NCI-H1694 (cell line): Measurements from ENCODE around the gene ANLN.
"Not testable (repeated sequence)": the region's sequence is repeated elsewhere in the genome, so short reads cannot be mapped to it uniquely, and the experiment has no call there.

Experiments
- DNase-seq: peaks from one replicate; lab custom pipeline; 2025; lab: John Stamatoyannopoulos, UW

The ANLN gene

DNA sequence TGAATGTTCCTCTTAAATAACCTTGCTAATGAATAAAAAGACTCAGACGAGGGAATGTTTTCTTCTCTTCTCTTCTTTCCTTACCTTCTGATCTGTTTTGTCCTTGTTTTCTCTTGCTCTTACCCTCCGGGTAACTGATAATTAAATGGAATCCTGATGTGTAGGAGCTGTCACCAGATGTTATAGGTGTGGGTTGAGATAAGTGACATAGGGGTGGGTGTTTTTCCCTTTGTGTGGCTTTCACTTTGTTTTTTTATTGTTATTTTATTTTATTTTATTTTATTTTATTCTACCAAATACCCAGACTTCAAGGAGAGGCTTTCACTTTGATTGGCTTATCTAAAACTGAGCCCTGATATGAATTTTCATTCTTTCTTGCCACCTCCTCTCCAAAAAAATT, 25.5 kb downstream of the ANLN start:
- no peak for DNase-seq

DNA sequence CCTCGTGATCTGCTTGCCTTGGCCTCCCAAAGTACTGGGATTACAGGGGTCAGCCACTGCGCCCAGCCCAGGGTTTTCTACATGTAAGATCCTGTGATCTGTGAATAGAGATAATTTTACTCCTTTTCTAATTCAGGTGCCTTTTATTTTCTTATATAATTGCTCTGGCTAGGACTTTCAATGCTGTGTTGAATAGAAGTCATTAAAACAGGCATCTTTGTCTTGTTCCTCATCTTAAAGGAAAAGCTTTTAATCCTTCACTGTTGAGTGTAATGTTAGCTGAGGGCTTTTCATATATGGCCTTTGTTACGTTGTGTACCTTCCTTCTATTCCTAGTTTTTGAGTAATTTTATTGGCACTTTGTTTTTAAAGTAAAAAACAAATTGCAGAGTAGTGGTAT, 26.6 kb downstream of the ANLN start:
- no peak for DNase-seq

DNA sequence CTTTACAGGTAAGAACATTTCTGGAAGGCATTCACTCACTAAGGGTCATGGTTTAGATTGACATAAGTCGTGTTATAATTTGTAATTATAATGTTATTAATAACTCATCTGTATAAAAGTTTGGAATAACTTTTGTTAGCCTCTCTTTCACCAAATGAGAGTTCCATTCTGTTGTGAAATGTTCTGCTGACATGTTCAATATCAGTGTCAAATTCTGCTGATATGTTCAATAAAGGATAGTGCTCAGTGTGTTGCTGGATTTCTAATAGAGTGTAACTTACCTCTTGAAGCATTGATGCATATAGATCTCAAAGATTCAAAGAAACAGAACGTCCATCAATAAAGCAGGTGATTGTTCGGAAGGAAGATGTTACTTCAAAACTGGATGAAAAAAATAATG, 30.6 kb downstream of the ANLN start:
- DNase-seq, result no peak

DNA sequence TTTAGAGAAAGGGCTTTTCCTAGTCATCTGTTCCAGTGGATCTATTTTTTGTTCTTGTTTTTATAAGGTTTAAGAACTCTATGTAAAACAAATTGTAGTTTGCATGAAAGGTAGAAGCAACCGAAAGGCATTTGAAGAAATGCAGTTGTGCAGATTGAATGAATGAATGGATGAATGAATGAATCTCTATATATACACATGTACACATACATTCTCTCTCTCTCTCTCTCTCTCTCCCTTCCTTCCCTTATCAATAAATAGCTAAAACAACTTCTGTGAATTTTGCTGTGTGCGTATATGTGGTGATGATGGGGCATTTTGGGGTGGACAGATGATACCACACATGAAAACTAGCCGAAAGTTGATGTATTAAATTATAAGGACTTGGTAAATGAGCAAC, 32.4 kb downstream of the ANLN start:
- no peak for DNase-seq

DNA sequence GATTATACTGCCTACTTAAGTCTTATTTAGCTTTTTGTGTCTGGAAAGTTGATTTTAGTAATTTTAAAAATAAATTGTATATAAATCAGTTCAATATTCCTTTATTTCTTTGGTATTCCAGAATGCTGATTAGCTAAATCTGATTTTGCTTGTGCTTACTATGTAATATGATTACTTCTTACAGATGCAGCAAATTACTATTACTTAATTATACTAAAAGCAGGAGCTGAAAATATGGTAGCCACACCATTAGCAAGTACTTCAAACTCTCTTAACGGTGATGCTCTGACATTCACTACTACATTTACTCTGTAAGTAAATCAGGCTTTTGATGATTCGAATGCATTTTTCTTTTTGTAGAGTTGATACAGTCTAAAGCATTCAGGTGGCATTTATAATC, 34.0 kb downstream of the ANLN start:
- no peak for DNase-seq

DNA sequence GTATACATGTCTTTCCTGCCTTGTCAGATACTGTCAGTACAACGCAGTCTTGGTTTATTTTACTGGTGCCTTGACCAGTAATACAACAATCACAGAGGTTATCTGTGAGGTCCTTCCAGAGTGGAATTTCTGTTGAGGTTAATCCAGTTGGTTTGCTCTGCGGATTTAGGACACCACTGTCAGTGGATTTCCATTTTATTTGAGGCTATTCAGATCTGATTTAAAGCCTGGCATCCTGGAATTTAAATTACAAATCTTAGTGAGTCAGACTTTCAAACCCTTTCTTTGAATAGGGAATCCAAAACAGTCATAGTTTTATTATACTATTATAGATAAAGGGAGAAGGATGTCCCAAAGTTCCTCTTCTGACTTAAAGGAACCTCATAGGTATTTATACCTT, 40.5 kb downstream of the ANLN start:
- no peak for DNase-seq

DNA sequence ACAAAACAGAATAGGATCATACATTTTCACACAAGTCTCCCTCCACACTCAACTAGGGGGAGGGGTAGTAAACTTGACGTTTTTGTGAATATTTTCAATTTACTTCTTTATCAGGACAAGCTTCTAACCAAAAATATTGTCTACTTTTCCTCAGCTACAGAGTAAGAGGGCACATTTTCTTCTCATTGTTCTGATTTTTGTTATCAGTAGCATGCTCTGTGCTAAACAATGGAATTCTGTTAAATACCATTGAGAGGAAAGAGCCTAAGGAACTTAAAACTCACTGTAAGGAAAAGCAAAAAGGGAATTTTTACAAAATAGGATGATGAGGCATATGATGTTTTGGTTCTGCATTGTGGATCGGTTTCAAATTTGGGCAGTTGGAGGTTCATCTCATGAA, 41.2 kb downstream of the ANLN start:
- no peak for DNase-seq

DNA sequence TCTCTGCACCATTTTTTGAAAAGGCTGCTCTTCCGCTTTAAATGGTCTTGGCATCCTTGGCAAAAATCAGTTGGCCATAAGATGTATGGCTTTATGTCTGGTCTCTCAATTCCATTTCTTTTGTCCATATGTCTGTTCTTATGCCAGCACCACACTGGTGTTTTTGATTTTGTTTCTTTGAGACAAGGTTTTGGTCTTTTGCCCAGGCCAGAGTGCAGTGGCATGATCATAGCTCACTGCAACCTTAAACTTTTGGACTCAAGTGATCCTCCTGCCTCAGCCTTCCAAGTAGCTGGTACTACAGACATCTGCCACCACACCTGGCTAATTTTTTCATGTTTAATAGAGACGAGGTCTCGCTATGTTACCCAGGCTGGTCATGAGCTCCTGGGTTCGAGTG, 48.5 kb downstream of the ANLN start:
- DNase-seq, result no peak

DNA sequence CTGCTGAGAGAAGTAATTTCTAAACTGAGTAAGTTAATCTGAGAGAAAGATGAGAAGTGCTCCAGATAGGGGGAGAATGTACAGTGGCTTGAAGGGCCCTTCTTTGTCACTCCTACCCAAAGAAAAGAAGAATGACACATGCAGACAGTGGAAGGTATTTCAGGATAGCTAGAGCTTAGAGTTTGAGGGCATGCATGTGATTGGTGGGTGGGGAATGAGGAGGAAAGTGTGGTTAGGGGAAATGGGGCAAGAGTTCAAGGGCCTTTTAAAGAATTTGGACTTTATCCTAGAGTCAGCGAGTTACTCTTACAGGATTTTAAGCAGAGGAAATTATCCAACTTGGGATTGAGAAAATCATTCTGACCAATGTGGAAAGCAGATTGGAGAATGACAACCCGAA, 50.0 kb downstream of the ANLN start:
- DNase-seq, result no peak

DNA sequence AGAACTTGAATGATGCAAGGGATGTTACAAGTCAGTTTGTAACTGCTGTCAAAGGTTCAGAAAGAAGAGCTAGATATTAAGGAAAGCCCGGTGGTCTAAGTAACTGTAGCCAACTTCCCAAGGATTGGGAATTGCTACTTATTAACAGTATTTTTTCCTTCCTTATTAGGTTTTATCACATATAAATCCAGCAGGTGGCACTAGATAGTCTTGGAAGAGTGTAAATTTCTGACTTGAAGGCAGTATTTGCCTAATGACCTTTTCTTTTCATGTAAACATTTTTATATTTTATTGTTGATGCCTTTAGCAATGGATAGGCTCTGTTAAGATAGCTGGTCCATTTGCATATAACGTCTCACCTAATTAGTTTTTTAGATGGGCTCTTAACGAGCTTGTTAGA, 51.2 kb downstream of the ANLN start:
- DNase-seq, result peak; percentile 45

DNA sequence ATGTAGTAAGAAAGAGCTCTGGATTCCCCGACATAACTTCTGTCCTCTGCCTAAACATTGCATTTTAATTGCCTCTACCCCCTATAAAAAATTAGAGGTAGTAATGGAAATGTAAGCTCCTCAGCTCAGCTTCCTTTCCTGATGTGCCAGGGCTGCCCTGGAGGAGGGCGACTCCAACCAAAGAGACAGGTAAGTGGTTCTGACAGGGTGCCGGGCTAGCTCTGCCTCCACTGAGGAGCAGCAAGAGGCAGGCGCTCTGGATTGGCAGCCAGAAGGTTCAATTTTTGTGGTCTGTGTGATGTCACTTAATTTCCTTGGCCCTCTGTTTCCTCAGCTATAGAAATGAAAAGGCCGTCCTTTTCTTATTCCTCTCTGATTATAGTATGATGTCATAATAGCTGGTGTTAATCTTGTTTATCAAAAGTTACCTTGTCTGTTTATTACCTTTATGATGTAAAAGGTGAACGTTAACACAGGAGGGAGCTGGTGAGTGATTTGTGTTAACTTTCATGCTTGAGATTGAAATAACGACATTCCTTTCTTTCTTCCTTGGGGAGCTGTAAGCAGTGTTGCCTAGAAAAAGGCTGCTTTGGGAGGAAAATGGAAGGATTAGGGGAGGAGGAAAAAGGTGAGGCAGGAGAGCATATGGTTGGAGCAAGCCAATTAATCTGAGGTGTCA, 51.8 kb downstream of the ANLN start:
- DNase-seq, result peak; percentile 31

DNA sequence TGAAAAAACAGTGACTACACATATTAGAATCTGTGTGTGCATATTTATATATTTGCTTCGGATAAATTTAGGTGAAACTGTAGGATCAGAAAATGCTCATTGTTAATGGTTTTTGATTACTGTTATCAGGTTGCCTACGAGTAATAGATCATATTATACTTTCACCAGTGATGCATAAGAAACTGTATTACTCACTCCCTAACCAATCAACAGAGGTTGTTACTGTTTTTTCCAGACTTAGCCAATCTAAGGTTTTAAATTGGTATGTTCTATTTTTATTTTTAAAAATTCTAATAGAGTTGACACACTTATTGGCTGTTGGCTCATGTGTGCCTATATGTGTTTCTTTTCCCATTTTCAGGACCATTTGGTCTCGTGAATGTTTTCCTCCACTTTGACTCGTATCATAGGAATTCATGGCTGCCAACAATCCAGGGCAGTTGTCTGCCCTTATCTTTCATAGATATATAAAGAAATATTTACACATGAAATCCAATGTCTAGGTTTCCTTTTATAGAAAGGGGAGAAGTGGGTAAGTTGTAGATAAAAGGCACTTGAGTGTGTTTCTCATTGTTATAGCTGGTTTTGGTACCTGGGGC, 59.2 kb downstream of the ANLN start:
- DNase-seq, result no peak

DNA sequence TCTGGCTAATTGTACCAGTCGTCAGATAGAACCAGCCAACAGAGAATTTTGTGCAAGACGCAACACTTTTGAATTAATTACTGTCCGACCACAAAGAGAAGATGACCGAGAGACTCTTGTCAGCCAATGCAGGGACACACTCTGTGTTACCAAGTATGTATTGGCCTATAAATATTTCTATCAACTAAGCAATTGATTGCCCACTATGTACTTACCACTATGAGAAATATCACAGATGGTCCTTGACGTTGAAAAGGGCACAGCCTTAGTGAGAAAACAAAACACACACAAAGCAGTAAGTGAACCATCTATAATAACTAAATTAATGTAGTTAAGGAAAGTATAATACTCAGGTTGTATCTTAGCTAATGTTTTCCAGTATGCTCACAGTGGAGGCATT, 60.0 kb downstream of the ANLN start:
- no peak for DNase-seq

DNA sequence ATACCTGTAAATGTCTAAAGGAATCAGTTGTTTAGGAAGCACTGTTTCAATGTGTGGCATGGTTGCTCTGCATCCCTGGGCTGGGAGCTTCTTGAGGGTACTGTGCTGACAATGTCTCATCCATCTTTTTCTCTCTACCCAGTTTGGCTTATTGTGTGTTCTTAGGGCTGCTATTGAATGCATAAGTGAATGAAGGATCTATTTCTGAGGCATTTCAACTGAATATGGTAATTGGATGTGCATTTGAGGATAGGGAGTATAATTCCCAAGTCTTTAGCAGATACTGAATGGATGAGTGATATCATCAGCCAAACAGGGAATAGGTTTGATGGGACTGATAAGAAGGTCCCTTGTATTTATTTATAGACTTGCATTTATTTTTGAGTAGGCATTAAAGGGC, 64.1 kb downstream of the ANLN start:
- DNase-seq, result no peak

DNA sequence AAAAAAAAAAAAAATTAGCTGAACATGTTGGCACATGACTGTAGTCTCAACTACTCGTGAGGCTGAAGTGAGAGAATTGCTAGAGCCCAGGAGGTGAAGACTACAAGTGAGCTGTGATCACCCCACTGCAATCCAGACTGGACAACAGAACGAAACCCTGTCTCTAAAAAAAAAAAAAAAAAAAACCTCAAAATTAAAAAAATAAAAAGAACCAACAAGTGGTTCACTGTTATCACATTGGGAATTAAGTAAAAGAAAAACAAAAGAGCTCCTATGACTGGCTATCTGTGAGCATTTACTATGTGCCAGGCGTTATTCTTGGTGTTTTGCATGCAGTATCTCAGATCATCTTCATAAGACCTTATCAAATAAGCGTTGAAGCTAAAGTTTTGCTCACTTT, 66.0 kb downstream of the ANLN start:
- no peak for DNase-seq

DNA sequence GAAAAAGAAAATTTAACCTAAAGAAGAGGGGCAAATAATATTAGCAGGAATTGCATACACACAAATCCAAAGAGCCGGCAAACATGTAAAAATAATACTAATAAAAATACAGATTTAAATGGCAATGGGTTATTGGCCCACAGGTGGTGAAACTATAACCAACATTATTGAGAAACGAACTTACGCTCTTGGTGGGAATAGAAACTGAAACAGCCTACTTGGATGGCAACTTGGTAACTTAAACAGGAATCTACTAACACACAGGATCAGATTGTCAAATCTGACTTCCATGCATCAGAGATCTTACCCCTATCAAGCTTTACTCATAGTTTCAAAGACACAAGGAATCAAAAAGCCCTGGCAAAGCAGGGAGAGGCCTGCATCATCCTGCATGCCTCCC, 66.5 kb downstream of the ANLN start:
- no peak for DNase-seq

DNA sequence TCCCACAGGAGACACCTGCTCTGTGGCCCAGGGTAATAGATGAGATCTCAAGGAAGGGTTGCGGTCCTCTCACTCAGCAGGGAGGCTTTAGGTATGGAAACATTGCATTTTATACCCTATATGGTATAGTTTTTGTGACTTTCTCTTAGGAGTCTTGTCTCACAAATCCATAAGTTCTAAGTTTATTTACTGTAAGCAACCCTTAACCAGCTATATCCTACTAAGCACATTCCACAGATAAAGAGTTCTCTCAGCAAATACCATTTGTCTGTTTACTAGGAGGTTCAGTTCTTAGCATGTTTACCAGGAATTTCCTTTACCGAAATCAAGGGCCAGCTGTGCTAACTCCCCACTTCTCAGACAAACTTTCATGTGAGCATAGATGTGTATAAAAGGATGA, 66.9 kb downstream of the ANLN start:
- no peak for DNase-seq

DNA sequence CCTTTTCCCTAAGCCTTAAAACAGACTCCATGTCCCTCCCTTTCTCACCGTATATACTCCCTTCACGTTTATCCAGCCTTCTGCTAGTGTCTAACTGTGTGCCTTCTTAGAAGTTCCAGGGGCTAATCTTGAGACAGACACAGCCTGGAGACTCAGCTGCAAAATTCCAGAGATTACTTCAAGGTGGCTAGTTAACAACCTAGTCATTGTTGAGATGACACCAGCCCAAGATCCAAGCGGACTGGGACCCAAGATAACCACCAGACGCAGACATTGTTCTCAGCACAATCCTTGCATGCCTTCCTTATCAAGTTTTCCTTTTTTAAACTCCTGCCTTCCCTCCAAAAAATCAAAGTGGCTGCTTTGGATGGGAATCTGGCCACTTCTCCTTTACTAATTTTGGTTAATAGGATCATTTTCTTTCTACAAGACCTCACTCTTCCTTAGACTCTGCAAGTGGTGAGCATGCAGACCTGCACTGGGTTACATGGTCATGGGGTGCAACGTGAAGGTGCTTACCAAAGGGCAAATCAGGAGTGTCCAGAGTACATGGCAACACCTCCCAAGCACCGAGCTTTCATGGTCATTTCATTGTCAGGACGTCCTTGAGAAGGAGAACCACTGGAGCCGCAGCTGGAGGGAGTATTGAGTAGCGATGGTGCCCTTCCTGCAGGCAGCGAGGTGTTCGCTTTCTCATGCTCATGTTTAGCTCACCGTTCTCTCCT, 69.7 kb downstream of the ANLN start:
- no peak for DNase-seq

DNA sequence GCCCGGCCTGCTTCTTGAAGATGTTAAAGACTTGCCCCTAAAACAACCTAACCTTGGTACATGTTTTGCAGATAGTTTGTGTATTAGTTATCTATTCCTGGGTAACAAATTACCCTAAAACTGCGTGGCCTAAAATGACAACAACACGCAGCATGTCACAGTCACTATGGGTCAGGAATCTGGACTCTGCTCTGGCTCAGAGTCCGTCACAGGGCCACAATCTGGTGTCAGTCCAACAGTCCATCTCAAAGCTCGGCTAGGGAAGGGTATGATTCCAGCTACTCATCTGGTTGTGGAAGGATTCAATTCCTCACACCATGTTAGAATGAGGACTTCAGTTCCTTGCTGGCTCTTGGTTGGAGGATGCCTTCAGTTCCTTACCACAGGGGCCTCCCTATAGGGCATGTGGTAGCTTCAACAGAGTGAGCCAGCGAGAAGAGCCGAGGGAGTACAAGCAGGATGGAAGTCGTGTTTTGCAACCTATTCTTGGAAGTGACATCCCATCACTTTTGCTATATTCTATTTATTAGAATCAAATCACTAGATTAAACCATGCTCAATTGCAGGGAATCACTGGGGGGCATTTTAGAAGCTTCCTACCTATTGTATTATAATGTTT, 71.3 kb downstream of the ANLN start:
- DNase-seq, result no peak

DNA sequence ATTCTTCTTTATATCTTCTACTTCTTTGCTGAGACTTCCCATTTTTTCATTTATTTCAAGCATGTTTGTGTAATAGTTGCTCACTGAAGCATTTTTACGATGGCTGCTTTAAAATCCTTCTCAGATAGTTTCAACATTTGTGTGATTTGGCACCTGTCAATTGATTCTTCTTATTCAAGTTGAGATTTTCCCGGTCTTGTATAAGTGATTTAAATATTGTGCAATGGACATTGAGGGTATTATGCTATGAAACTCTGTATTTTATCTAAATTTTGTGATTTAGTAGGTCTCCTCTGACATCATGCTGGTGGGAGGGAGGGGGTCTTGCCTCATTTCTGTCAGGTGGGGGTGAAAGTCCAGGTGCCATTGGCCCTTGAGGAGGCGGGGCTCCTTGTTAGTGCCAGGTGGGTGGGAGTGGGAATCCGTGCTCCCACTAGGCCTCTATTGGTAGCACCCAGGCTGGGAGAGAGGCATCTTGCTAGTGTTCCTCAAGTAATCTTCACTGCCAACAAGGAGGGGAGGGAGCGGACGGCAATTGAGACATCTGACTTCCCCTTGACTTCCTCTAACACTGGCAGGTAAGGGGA, 73.0 kb downstream of the ANLN start:
- DNase-seq, result no peak

DNA sequence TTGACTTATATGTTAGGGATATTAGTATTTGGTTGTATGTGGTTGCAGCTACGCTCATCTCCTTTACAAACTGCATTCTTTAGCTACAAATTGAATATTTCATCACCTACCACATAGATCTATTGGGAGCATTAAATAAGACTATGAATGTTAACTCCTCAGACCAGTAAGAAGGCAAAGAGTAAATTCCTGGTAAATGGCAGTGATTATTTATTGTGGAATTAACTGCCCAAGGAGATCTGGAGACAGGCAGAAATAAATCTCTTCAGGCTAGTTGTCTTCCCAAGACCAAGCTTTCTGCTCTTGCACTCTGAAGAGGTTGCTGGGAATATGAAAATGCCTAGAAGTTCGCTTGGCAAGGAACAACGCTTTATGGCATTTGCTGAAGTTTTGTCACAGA, 74.6 kb downstream of the ANLN start:
- no peak for DNase-seq

DNA sequence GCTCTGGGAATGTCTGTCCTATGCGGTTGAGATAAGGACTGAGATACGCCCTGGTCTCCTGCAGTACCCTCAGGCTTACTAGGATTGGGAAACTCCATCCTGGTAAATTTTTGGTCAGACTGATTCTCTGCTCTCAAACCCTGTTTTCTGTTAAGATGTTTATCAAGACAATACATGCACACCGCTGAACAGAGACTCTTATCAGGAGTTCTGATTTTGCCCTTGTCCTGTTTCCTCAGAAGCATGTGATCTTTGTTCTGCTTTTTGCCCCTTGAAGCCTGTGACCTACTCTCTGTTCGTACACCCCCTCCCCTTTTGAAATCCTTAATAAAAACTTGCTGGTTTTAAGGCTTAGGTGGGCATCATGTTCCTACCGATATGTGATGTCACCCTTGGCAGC, 76.3 kb downstream of the ANLN start:
- DNase-seq, result not testable (repeated sequence)
